ENCODE results near the gene B4GALNT4. TPM values are rescaled to one million over a fixed set of nuclear protein-coding genes. Genes with fewer than 3 reads are reported as not detected.
A peak's percentile ranks its signal among the peaks of the same experiment; 100 is the strongest.

Gene B4GALNT4
- total and polyA plus RNA-seq, 2 of the 13 experiments (the other 11 are each of a cell fraction or from before 2014, with no cell fraction given) = 30.5 to 50.1 TPM

DNA sequence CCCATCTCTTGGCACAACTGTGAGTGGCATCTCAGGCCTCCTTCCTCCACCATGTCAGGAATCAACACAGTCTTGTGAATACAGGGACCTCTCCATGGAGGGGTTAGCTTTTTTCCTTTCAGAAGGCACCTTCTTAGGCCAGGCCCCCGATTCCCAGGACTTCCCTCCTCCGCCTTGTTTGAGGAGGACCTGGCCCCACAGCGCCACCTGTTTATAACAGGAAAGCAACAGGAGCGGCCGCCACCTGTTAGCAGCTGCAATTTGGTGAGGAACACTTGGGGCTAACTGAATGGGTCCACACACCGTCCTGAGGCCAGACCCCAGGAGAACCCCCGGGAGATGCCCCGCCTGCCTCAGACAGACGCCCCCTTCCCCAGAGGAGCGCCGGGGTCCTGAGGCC is 20.9 kb downstream of the B4GALNT4 start (continued):
- TF ChIP-seq ZNF607 (CRISPR knock-in tag; IDR thresholded peaks at IDR 0.05; ENCODE audit: borderline replicate concordance) (no peak), KLF13 (CRISPR knock-in tag; IDR thresholded peaks at IDR 0.05) (no peak), TFAP4 (IDR thresholded peaks at IDR 0.05; ENCODE audit: borderline replicate concordance, low read depth) (0 out of 2 replicates have a peak, but pooled peaks have one; percentile 16), STAG1 (CRISPR knock-in tag; IDR thresholded peaks at IDR 0.05) (peak; percentile 47), XRCC5 (optimal IDR thresholded peaks at IDR 0.05; ENCODE audit: low read length) (peak; percentile 68)
- TF ChIP-seq, protein P1, sequence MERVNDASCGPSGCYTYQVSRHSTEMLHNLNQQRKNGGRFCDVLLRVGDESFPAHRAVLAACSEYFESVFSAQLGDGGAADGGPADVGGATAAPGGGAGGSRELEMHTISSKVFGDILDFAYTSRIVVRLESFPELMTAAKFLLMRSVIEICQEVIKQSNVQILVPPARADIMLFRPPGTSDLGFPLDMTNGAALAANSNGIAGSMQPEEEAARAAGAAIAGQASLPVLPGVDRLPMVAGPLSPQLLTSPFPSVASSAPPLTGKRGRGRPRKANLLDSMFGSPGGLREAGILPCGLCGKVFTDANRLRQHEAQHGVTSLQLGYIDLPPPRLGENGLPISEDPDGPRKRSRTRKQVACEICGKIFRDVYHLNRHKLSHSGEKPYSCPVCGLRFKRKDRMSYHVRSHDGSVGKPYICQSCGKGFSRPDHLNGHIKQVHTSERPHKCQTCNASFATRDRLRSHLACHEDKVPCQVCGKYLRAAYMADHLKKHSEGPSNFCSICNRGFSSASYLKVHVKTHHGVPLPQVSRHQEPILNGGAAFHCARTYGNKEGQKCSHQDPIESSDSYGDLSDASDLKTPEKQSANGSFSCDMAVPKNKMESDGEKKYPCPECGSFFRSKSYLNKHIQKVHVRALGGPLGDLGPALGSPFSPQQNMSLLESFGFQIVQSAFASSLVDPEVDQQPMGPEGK (CRISPR knock-in tag; IDR thresholded peaks at IDR 0.05) = peak; percentile 39; the same call in 1 of the 2 replicates
- TF ChIP-seq, protein P2, sequence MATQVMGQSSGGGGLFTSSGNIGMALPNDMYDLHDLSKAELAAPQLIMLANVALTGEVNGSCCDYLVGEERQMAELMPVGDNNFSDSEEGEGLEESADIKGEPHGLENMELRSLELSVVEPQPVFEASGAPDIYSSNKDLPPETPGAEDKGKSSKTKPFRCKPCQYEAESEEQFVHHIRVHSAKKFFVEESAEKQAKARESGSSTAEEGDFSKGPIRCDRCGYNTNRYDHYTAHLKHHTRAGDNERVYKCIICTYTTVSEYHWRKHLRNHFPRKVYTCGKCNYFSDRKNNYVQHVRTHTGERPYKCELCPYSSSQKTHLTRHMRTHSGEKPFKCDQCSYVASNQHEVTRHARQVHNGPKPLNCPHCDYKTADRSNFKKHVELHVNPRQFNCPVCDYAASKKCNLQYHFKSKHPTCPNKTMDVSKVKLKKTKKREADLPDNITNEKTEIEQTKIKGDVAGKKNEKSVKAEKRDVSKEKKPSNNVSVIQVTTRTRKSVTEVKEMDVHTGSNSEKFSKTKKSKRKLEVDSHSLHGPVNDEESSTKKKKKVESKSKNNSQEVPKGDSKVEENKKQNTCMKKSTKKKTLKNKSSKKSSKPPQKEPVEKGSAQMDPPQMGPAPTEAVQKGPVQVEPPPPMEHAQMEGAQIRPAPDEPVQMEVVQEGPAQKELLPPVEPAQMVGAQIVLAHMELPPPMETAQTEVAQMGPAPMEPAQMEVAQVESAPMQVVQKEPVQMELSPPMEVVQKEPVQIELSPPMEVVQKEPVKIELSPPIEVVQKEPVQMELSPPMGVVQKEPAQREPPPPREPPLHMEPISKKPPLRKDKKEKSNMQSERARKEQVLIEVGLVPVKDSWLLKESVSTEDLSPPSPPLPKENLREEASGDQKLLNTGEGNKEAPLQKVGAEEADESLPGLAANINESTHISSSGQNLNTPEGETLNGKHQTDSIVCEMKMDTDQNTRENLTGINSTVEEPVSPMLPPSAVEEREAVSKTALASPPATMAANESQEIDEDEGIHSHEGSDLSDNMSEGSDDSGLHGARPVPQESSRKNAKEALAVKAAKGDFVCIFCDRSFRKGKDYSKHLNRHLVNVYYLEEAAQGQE (IDR thresholded peaks at IDR 0.05; ENCODE audit: borderline replicate concordance in 1 of 2, low read depth in 1 of 2, low read length in 2 of 2) = no peak
- TF ChIP-seq, protein P3, sequence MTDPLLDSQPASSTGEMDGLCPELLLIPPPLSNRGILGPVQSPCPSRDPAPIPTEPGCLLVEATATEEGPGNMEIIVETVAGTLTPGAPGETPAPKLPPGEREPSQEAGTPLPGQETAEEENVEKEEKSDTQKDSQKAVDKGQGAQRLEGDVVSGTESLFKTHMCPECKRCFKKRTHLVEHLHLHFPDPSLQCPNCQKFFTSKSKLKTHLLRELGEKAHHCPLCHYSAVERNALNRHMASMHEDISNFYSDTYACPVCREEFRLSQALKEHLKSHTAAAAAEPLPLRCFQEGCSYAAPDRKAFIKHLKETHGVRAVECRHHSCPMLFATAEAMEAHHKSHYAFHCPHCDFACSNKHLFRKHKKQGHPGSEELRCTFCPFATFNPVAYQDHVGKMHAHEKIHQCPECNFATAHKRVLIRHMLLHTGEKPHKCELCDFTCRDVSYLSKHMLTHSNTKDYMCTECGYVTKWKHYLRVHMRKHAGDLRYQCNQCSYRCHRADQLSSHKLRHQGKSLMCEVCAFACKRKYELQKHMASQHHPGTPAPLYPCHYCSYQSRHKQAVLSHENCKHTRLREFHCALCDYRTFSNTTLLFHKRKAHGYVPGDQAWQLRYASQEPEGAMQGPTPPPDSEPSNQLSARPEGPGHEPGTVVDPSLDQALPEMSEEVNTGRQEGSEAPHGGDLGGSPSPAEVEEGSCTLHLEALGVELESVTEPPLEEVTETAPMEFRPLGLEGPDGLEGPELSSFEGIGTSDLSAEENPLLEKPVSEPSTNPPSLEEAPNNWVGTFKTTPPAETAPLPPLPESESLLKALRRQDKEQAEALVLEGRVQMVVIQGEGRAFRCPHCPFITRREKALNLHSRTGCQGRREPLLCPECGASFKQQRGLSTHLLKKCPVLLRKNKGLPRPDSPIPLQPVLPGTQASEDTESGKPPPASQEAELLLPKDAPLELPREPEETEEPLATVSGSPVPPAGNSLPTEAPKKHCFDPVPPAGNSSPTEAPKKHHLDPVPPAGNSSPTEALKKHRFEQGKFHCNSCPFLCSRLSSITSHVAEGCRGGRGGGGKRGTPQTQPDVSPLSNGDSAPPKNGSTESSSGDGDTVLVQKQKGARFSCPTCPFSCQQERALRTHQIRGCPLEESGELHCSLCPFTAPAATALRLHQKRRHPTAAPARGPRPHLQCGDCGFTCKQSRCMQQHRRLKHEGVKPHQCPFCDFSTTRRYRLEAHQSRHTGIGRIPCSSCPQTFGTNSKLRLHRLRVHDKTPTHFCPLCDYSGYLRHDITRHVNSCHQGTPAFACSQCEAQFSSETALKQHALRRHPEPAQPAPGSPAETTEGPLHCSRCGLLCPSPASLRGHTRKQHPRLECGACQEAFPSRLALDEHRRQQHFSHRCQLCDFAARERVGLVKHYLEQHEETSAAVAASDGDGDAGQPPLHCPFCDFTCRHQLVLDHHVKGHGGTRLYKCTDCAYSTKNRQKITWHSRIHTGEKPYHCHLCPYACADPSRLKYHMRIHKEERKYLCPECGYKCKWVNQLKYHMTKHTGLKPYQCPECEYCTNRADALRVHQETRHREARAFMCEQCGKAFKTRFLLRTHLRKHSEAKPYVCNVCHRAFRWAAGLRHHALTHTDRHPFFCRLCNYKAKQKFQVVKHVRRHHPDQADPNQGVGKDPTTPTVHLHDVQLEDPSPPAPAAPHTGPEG (CRISPR knock-in tag; IDR thresholded peaks at IDR 0.05) = no peak
